CD4-positive, alpha-beta T cell (primary cell): ENCODE results near the gene SHANK1. TPM values are rescaled to one million over a fixed set of nuclear protein-coding genes. Genes with fewer than 3 reads are reported as not detected.
"Not testable (repeated sequence)": the region's sequence is repeated elsewhere in the genome, so short reads cannot be mapped to it uniquely, and the experiment has no call there.

Source experiments
- ATAC-seq: fragments of 200-7000 bp; cut with Tn5 transposase; one replicate; pipeline ENCODE4 v1.10.0; 2022; ENCODE audit warnings: mild to moderate bottlenecking; ENCODE audit not compliant: poor library complexity
- CTCF ChIA-PET: fragments of 350-600 bp; sonication (Branson Sonifier 250); formaldehyde crosslinking; loops from one replicate; lab custom pipeline; 2021; ENCODE audit warnings: antibody characterized with exemption, inconsistent platforms; lab: Charles Lee
- POLR2A ChIA-PET: fragments of 350-600 bp; sonication (Branson Sonifier 250); formaldehyde crosslinking; loops from one replicate; lab custom pipeline; 2021; ENCODE audit warnings: antibody characterized with exemption, inconsistent platforms; lab: Charles Lee
- DNase-seq, 14 experiments: peaks; one replicate each; pipeline ENCODE4 v3.0.0-alpha.2; 2013 to 2020; ENCODE audit warnings: mixed read lengths in 2 of 14
- H3K27ac ChIP-seq, 2 donors: one replicate each; pipeline versions ENCODE4 v1.5.1 to v1.7.0; 2013; ENCODE audit warnings: low read length in 2 of 2, low read depth in 1 of 2, mild to moderate bottlenecking in 1 of 2
- H3K27me3 ChIP-seq, 2 experiments: 1 replicate in 1 of 2; 2 replicates in 1 of 2; pipeline versions ENCODE4 v1.6.1 to v1.7.0; 2013; ENCODE audit warnings: low read length in 2 of 2, control low read depth in 1 of 2, mild to moderate bottlenecking in 1 of 2, moderate library complexity in 1 of 2; ENCODE audit not compliant: insufficient read depth in 2 of 2, control insufficient read depth in 1 of 2
- H3K36me3 ChIP-seq: one replicate; pipeline ENCODE4 v1.6.1; 2013; ENCODE audit warnings: low read length, control low read depth; ENCODE audit not compliant: insufficient read depth
- H3K4me1 ChIP-seq: one replicate; pipeline ENCODE4 v1.6.1; 2013; ENCODE audit warnings: low read length, control low read depth; ENCODE audit not compliant: insufficient read depth
- H3K4me3 ChIP-seq: one replicate; pipeline ENCODE4 v1.5.1; 2013; ENCODE audit warnings: mild to moderate bottlenecking, low read length, moderate library complexity
- H3K9me3 ChIP-seq, 2 experiments: 1 replicate in 1 of 2; 2 replicates in 1 of 2; pipeline versions ENCODE4 v1.6.1 to v1.7.0; 2013; ENCODE audit warnings: low read length in 2 of 2, mild to moderate bottlenecking in 2 of 2, control low read depth in 1 of 2, moderate library complexity in 1 of 2; ENCODE audit not compliant: control insufficient read depth in 1 of 2, insufficient read depth in 1 of 2
- H3K27ac Mint-ChIP-seq: one replicate; pipeline ENCODE4 v1.8.0; 2020; ENCODE audit warnings: mixed read lengths
- H3K27me3 Mint-ChIP-seq: one replicate; pipeline ENCODE4 v1.8.0; 2021; ENCODE audit warnings: mixed read lengths
- H3K36me3 Mint-ChIP-seq: one replicate; pipeline ENCODE4 v1.8.0; 2021; ENCODE audit warnings: low read depth, mixed read lengths
- H3K4me1 Mint-ChIP-seq: one replicate; pipeline ENCODE4 v1.8.0; 2021; ENCODE audit warnings: low read depth, mixed read lengths
- H3K4me3 Mint-ChIP-seq: one replicate; pipeline ENCODE4 v1.8.0; 2020; ENCODE audit warnings: mild to moderate bottlenecking, mixed read lengths
- H3K9me3 Mint-ChIP-seq: one replicate; pipeline ENCODE4 v1.8.0; 2020; ENCODE audit warnings: mixed read lengths
- CTCF ChIP-seq: fragments of 200-600 bp; IDR thresholded peaks from one replicate; pipeline ENCODE4 v1.8.0; 2022; ENCODE audit warnings: antibody characterized with exemption, mild to moderate bottlenecking
- intact Hi-C, 2 experiments: fragments of 100-400 bp; cut with DNase I in 1 of 2; cut with micrococcal nuclease in 1 of 2; formaldehyde crosslinking; loops; one replicate each; pipeline versions ENCODE4 v1.15.1 to v1.9.0; 2023 to 2025; cut with DNase I, micrococcal nuclease
- total RNA-seq, 174 experiments: library from RNA in 2 of 174; stranded (reverse) in 2 of 174; gene quantifications; one replicate each; pipeline ENCODE4 v1.2.3 and lab custom pipeline; 2021 to 2026

SHANK1 gene
- total RNA-seq, 2 experiments from 2014 or later = not detected

GRCh38 chr19:50626011-50626410 lies 93.6 kb downstream of the SHANK1 start:
- no peaks in the 10 kb centered on the region for H3K4me1 ChIP-seq
- H3K9me3 ChIP-seq = peaks cover 0 to 17% of the 10 kb centered on the region in 2 experiments
- ChIA-PET CTCF (no interaction called here), POLR2A (no interaction called here)
- intact Hi-C loops = no loop called here
- Mint-ChIP-seq H3K27me3 (peaks cover 23% of the 10 kb centered on the region), H3K9me3 (no peaks in the 10 kb centered on the region), H3K27ac (no peak overlapping the region), H3K36me3 (no peaks in the 10 kb centered on the region), H3K4me3 (no peak overlapping the region), H3K4me1 (no peaks in the 10 kb centered on the region)
- no peaks in the 10 kb centered on the region for H3K27me3 ChIP-seq
- no peak overlapping the region for H3K4me3 ChIP-seq
- H3K27ac ChIP-seq = no peak overlapping the region
- H3K36me3 ChIP-seq = no peaks in the 10 kb centered on the region
- no peak for ATAC-seq
- DNase-seq = no peak
- TF ChIP-seq CTCF = no peak

GRCh38 chr19:50624949-50625600 lies 94.5 kb downstream of the SHANK1 start:
- H3K36me3 Mint-ChIP-seq = no peaks in the 10 kb centered on the region
- ATAC-seq (no peak), DNase-seq (no peak)
- H3K27ac Mint-ChIP-seq = no peak overlapping the region
- H3K27me3 Mint-ChIP-seq = peaks cover 15% of the 10 kb centered on the region
- POLR2A ChIA-PET = no interaction called here
- intact Hi-C loops = no loop called here
- no peaks in the 10 kb centered on the region for H3K9me3 Mint-ChIP-seq
- Histone ChIP-seq H3K36me3 (no peaks in the 10 kb centered on the region), H3K4me3 (no peak overlapping the region), H3K9me3 (peaks cover 0 to 16% of the 10 kb centered on the region in 2 experiments), H3K4me1 (no peaks in the 10 kb centered on the region), H3K27ac (no peak overlapping the region), H3K27me3 (no peaks in the 10 kb centered on the region)
- H3K4me1 Mint-ChIP-seq = no peaks in the 10 kb centered on the region
- H3K4me3 Mint-ChIP-seq = no peak overlapping the region
- CTCF ChIA-PET = no interaction called here
- no peak for TF ChIP-seq CTCF

- H3K36me3 Mint-ChIP-seq, H3K27ac Mint-ChIP-seq, H3K9me3 Mint-ChIP-seq, H3K4me3 ChIP-seq, H3K36me3 ChIP-seq, POLR2A ChIA-PET, ATAC-seq, intact Hi-C loops, CTCF ChIA-PET, H3K4me1 Mint-ChIP-seq, H3K27me3 Mint-ChIP-seq, DNase-seq, H3K27me3 ChIP-seq, H3K4me3 Mint-ChIP-seq, H3K4me1 ChIP-seq, H3K27ac ChIP-seq, H3K9me3 ChIP-seq: not testable (repeated sequence)
Measured at GRCh38 chr19:50620394-50620906, 99.2 kb downstream of the SHANK1 start.

GRCh38 chr19:50619184-50619583 lies 100.4 kb downstream of the SHANK1 start:
- intact Hi-C loops, H3K9me3 ChIP-seq, H3K27ac Mint-ChIP-seq, H3K36me3 Mint-ChIP-seq, CTCF ChIA-PET, DNase-seq, H3K27ac ChIP-seq, H3K4me3 ChIP-seq, H3K4me3 Mint-ChIP-seq, H3K27me3 ChIP-seq, H3K4me1 Mint-ChIP-seq, H3K36me3 ChIP-seq, ATAC-seq, H3K4me1 ChIP-seq, POLR2A ChIA-PET, H3K9me3 Mint-ChIP-seq: not testable (repeated sequence)
- peaks cover 12% of the 10 kb centered on the region for H3K27me3 Mint-ChIP-seq

- CTCF ChIA-PET, H3K9me3 ChIP-seq, H3K4me1 ChIP-seq, H3K4me1 Mint-ChIP-seq, H3K27ac Mint-ChIP-seq, ATAC-seq, H3K27ac ChIP-seq, H3K4me3 ChIP-seq, H3K4me3 Mint-ChIP-seq, DNase-seq, H3K36me3 ChIP-seq, H3K9me3 Mint-ChIP-seq, intact Hi-C loops, H3K36me3 Mint-ChIP-seq, POLR2A ChIA-PET, H3K27me3 ChIP-seq: not testable (repeated sequence)
- H3K27me3 Mint-ChIP-seq = peaks cover 13% of the 10 kb centered on the region
Measured at GRCh38 chr19:50618379-50618778, 101.2 kb downstream of the SHANK1 start.
